ENCODE results near the gene RASGRF2.

Gene RASGRF2

DNA sequence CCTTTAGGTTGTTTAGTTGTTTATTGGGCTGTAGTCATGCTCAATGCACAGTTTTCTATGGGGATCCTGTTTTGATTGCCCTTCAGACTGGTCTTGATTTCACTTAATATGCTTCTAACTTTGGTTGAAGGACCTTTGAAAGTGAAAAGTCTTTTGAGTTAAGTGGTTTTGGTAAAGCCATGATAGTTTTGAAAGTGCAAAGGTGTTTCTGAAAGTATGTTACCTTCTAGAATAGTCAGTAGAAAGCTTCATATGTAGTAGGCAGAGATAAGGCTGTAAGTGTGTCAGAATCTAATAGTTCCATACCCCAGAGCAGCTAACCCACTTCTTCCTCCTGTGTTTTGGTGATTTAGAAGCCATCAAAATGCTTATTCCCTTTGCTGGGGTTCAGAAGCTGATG is 46.1 kb downstream of the RASGRF2 start:
- no peaks in the 10 kb centered on the region for H3K4me1 ChIP-seq
- no peak for DNase-seq
- H3K27ac ChIP-seq: no peak overlapping the region
- intact Hi-C loops (cut with DNase I; ENCODE audit: low total_unique reads): no loop called here
- no peaks in the 10 kb centered on the region for H3K9me3 ChIP-seq
- H3K27me3 ChIP-seq: no peaks in the 10 kb centered on the region
- H3K36me3 ChIP-seq: no peaks in the 10 kb centered on the region
- no peak for TF ChIP-seq CTCF (IDR thresholded peaks at IDR 0.05)
- no peak overlapping the region for H3K4me3 ChIP-seq

DNA sequence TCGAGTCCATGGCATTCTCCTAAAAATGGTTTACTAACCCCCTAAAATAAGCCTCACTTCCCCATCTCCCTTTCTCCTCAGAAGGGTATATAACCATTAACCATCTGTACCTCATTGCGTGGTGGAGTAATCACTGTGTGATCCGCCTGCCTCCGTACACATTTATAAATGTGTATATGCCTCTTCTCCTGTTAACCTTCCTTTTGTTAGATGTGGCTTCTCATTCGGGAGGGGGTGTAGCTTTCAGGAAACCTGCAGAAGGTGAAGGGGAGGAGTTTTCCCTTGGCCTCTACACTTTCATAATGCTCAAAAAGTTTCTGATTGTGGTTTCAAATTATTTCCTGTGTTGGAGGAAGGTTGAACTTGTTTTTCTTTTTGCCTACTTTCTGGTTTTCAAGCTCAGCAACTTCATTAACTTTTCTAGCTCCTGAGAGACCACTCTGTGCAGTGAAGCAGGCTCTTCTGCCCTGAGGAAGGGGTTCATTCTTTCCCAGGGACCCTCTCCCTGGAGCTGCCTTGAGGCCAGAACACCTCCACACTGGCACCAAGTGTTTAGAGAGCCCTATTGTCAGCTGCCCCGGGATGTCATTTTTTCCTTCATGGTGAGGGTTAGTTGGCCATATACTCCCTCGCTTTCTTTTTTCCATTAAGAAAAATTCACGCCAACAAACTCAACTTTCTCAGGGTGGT is 46.9 kb downstream of the RASGRF2 start:
- TF ChIP-seq CTCF (IDR thresholded peaks at IDR 0.05): no peak

GRCh38 chr5:81007637-81008027 is 47.5 kb downstream of the RASGRF2 start:
- Histone ChIP-seq H3K27ac (no peak overlapping the region), H3K4me3 (no peak overlapping the region), H3K27me3 (no peaks in the 10 kb centered on the region), H3K9me3 (no peaks in the 10 kb centered on the region), H3K36me3 (no peaks in the 10 kb centered on the region), H3K4me1 (no peaks in the 10 kb centered on the region)
- intact Hi-C loops (cut with DNase I; ENCODE audit: low total_unique reads): no loop called here
- DNase-seq: no peak
- no peak for TF ChIP-seq CTCF (IDR thresholded peaks at IDR 0.05)

More for the DNA sequence above, 46.9 kb downstream of the RASGRF2 start:
- Histone ChIP-seq H3K27me3 (no peaks in the 10 kb centered on the region), H3K9me3 (no peaks in the 10 kb centered on the region), H3K27ac (no peak overlapping the region), H3K4me1 (no peaks in the 10 kb centered on the region), H3K36me3 (no peaks in the 10 kb centered on the region), H3K4me3 (no peak overlapping the region)
- intact Hi-C loops (cut with DNase I; ENCODE audit: low total_unique reads): no loop called here
- no peak for DNase-seq

- Histone ChIP-seq H3K9me3 (no peaks in the 10 kb centered on the region), H3K27ac (no peak overlapping the region), H3K4me1 (no peaks in the 10 kb centered on the region), H3K4me3 (no peak overlapping the region), H3K36me3 (no peaks in the 10 kb centered on the region), H3K27me3 (no peaks in the 10 kb centered on the region)
- no peak for TF ChIP-seq CTCF (IDR thresholded peaks at IDR 0.05)
- intact Hi-C loops (cut with DNase I; ENCODE audit: low total_unique reads): no loop called here
- no peak for DNase-seq
These were observed 50.4 kb downstream of the RASGRF2 start for GRCh38 chr5:81010336-81011169.

- TF ChIP-seq CTCF (IDR thresholded peaks at IDR 0.05): no peak
- intact Hi-C loops (cut with DNase I; ENCODE audit: low total_unique reads): no loop called here
- no peaks in the 10 kb centered on the region for H3K27me3 ChIP-seq
These were observed 54.2 kb downstream of the RASGRF2 start for GRCh38 chr5:81014348-81014747.

More at GRCh38 chr5:81014348-81014747, 54.2 kb downstream of the RASGRF2 start:
- H3K36me3 ChIP-seq: no peaks in the 10 kb centered on the region
- no peak overlapping the region for H3K4me3 ChIP-seq
- DNase-seq: no peak
- H3K27ac ChIP-seq: no peak overlapping the region
- H3K4me1 ChIP-seq: no peaks in the 10 kb centered on the region
- H3K9me3 ChIP-seq: no peaks in the 10 kb centered on the region

Data from tibial artery (tissue), 4 donors.